D721Med (cell line): ENCODE measurements around the gene BAIAP2.
A peak's percentile ranks its signal among the peaks of the same experiment; 100 is the strongest.
"Not testable (repeated sequence)": the region's sequence is repeated elsewhere in the genome, so short reads cannot be mapped to it uniquely, and the experiment has no call there.

ENCODE experiments used
- DNase-seq: peaks from one replicate; pipeline ENCODE4 v3.0.0; 2011; ENCODE audit warnings: low spot score; ENCODE audit not compliant: insufficient read length
- FAIRE-seq: peaks from 2 replicates; lab custom pipeline; 2011; peaks lifted over from hg19 to GRCh38; lab: Jason Lieb, UNC
- TF ChIP-seq, protein P1 (sequence below): IDR thresholded peaks from 2 replicates; pipeline ENCODE4 v1.5.1; 2012; ENCODE audit warnings: mild to moderate bottlenecking, control low read depth; ENCODE audit not compliant: insufficient read depth; ENCODE audit errors: missing control alignments

The BAIAP2 gene

GRCh38 chr17:81012574-81013447, 22.1 kb upstream of the BAIAP2 start:
- no peak for DNase-seq
- TF ChIP-seq, protein P1, sequence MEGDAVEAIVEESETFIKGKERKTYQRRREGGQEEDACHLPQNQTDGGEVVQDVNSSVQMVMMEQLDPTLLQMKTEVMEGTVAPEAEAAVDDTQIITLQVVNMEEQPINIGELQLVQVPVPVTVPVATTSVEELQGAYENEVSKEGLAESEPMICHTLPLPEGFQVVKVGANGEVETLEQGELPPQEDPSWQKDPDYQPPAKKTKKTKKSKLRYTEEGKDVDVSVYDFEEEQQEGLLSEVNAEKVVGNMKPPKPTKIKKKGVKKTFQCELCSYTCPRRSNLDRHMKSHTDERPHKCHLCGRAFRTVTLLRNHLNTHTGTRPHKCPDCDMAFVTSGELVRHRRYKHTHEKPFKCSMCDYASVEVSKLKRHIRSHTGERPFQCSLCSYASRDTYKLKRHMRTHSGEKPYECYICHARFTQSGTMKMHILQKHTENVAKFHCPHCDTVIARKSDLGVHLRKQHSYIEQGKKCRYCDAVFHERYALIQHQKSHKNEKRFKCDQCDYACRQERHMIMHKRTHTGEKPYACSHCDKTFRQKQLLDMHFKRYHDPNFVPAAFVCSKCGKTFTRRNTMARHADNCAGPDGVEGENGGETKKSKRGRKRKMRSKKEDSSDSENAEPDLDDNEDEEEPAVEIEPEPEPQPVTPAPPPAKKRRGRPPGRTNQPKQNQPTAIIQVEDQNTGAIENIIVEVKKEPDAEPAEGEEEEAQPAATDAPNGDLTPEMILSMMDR = no peak
- no peak for FAIRE-seq

GRCh38 chr17:81013642-81014041, 21.3 kb upstream of the BAIAP2 start:
- FAIRE-seq = no peak
- TF ChIP-seq, protein P1 = no peak
- no peak for DNase-seq

GRCh38 chr17:81015136-81015535, 19.8 kb upstream of the BAIAP2 start:
- TF ChIP-seq, protein P1 = no peak
- DNase-seq (no peak), FAIRE-seq (no peak)

DNA sequence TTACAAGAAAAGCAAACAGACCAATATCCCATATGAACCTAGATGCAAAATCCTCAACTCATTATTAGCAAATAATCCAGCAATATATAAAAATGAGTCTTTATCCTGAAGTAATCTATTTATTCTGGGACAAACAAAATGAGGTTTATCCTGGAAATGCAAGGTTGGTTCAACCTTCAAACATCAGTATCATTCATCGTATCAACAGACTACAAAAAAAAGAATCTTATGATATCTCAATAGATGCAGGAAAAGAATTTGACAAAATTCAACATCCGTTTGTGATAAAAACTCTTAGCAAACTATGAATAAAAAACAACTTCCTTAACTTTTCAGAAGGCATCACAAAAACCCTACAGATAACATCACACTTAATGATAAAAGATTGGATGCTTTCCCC, 18.4 kb upstream of the BAIAP2 start:
- FAIRE-seq = no peak
- DNase-seq = no peak
- TF ChIP-seq, protein P1 = no peak

DNA sequence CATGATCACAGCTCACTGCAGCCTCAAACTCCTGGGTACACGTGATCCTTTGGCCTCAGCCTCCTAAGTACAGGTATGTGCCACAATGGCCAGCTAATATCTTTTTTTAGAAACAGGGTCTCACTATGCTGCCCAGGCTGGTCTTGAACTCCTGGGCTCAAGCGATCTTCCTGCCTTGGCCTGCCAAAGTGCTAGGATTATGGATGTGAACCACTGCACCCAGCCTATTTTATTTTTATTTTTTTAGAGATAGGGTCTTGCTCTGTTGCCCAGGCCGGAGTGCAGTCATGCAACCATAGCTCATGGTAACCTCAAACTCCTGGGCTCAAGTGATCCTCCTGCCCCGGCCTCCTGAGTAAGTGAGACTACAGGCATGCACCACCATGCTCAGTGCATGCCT, 17.6 kb upstream of the BAIAP2 start:
- not testable (repeated sequence) for FAIRE-seq, DNase-seq

- no peak for DNase-seq
- TF ChIP-seq, protein P1 = no peak
- FAIRE-seq = peak; percentile 87
Observed at GRCh38 chr17:81018044-81018802, 16.7 kb upstream of the BAIAP2 start.

DNA sequence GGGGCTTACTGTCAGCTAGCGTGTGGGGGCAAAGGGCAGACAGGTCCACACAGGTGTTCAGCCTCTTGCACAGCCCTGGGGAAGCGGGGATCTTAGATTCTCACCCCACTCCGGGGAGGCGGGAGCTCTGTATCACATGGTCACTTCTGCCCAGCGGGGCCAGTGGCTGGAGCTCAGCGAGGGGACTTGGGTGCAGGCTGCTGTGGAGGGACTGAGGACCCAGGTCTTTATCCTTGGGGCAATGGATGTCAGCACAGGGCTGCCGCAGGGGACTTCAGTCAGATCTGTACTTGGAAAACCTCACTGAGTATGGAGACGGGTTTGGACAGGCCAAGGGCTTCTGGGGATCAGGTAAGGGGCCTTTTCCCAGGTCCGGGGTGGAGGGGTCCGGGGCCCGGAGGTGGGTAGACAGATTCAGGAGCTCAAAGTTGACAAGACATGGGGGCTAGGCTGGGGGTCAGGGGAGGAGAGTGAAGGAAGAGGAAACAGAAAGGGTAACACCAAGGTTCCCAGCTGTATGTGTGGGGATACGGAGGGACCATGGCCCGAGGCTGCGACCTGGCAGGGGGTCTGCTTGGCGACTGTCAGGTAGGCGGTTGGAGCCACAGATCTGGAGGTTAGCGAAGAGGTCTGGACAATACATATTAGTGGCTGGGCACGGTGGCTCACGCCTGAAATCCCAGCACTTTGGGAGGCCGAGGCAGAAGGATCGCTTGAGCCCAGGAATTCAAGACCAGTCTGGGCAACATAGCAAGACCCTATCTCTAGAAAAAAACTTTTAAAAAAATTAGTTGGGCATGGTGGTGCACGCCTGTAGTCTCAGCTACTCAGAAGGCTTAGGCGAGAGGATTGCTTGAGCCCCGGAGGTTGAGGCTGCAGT, 15.1 kb upstream of the BAIAP2 start:
- TF ChIP-seq, protein P1 = no peak
- no peak for DNase-seq
- no peak for FAIRE-seq
